Naive thymus-derived CD4-positive, alpha-beta T cell (primary cell): ENCODE results near the gene PDC. TPM values are rescaled to one million over a fixed set of nuclear protein-coding genes. Genes with fewer than 3 reads are reported as not detected.

Experiments
- ATAC-seq: fragments of 150-1000 bp; cut with Tn5 transposase; 2 replicates; pipeline ENCODE4 v1.10.0; 2021; ENCODE audit warnings: mild to moderate bottlenecking, moderate library complexity
- CTCF ChIA-PET: fragments of 350-600 bp; sonication (Branson Sonifier 250); formaldehyde crosslinking; loops from one replicate; lab custom pipeline; 2021; ENCODE audit warnings: antibody characterized with exemption; lab: Charles Lee
- POLR2A ChIA-PET: fragments of 350-600 bp; sonication (Branson Sonifier 250); formaldehyde crosslinking; loops from one replicate; lab custom pipeline; 2021; ENCODE audit warnings: antibody characterized with exemption, inconsistent platforms; lab: Charles Lee
- DNase-seq, 9 donors: peaks; one replicate each; pipeline versions ENCODE4 v3.0.0 to v3.0.0-alpha.2; 2020 to 2022; ENCODE audit warnings: mixed read lengths in 1 of 9
- H3K27ac ChIP-seq: one replicate; pipeline ENCODE4 v1.7.0; 2013; ENCODE audit warnings: mild to moderate bottlenecking, low read depth, low read length, moderate library complexity
- H3K27me3 ChIP-seq, 2 donors: one replicate each; pipeline ENCODE4 v1.7.0; 2013; ENCODE audit warnings: low read length in 2 of 2, mild to moderate bottlenecking in 2 of 2, moderate library complexity in 2 of 2; ENCODE audit not compliant: control insufficient read depth in 2 of 2, insufficient read depth in 2 of 2
- H3K36me3 ChIP-seq, 3 experiments: 1 replicate in 2 of 3; 2 replicates in 1 of 3; pipeline ENCODE4 v1.7.0; 2013; ENCODE audit warnings: low read length in 3 of 3, mild to moderate bottlenecking in 3 of 3, moderate library complexity in 1 of 3; ENCODE audit not compliant: insufficient read depth in 3 of 3, control insufficient read depth in 2 of 3
- H3K4me1 ChIP-seq, 2 donors: one replicate each; pipeline ENCODE4 v1.7.0; 2013; ENCODE audit warnings: low read length in 2 of 2, mild to moderate bottlenecking in 2 of 2, moderate library complexity in 1 of 2; ENCODE audit not compliant: control insufficient read depth in 2 of 2, insufficient read depth in 2 of 2
- H3K4me3 ChIP-seq: 2 replicates; pipeline ENCODE4 v1.7.0; 2013; ENCODE audit warnings: mild to moderate bottlenecking, low read length
- H3K9me3 ChIP-seq, 3 experiments: 1 replicate in 2 of 3; 2 replicates in 1 of 3; pipeline ENCODE4 v1.7.0; 2013; ENCODE audit warnings: low read length in 3 of 3; ENCODE audit not compliant: control insufficient read depth in 2 of 3
- H3K27ac Mint-ChIP-seq, 9 donors: one replicate each; pipeline ENCODE4 v1.8.0; 2020 to 2022; ENCODE audit warnings: mixed read lengths in 9 of 9, mild to moderate bottlenecking in 8 of 9, moderate library complexity in 5 of 9, inconsistent platforms in 2 of 9
- H3K27me3 Mint-ChIP-seq, 5 donors: one replicate each; pipeline ENCODE4 v1.8.0; 2021 to 2022; ENCODE audit warnings: mixed read lengths in 5 of 5, mild to moderate bottlenecking in 1 of 5
- H3K36me3 Mint-ChIP-seq, 5 donors: one replicate each; pipeline ENCODE4 v1.8.0; 2020 to 2022; ENCODE audit warnings: mixed read lengths in 5 of 5, mild to moderate bottlenecking in 3 of 5, inconsistent platforms in 1 of 5
- H3K4me1 Mint-ChIP-seq, 7 donors: one replicate each; pipeline ENCODE4 v1.8.0; 2020 to 2022; ENCODE audit warnings: mixed read lengths in 7 of 7, mild to moderate bottlenecking in 3 of 7, inconsistent platforms in 1 of 7
- H3K4me3 Mint-ChIP-seq, 10 donors: one replicate each; pipeline ENCODE4 v1.8.0; 2020 to 2022; ENCODE audit warnings: mild to moderate bottlenecking in 10 of 10, mixed read lengths in 10 of 10, moderate library complexity in 6 of 10, inconsistent platforms in 2 of 10
- H3K9me3 Mint-ChIP-seq, 11 donors: one replicate each; pipeline ENCODE4 v1.8.0; 2020 to 2022; ENCODE audit warnings: mixed read lengths in 11 of 11, mild to moderate bottlenecking in 4 of 11, inconsistent platforms in 1 of 11, moderate library complexity in 1 of 11
- intact Hi-C, 2 donors: fragments of 100-400 bp; cut with micrococcal nuclease; formaldehyde crosslinking; loops; one replicate each; pipeline ENCODE4 v1.15.1; 2023
- polyA plus RNA-seq, 2 donors: library from polyadenylated mRNA; unstranded; fragments of 300-500 nt; fragmentation: Illumina TruSeq; gene quantifications; one replicate each; pipeline ENCODE4 v1.2.3, GENCODE V29; 2021
- total RNA-seq, 6 experiments: library from RNA in 5 of 6; stranded (reverse) in 5 of 6; gene quantifications; 1 replicate in 5 of 6; 2 replicates in 1 of 6; pipeline ENCODE4 v1.2.3 and lab custom pipeline; 2021 to 2026

PDC gene
- total and polyA plus RNA-seq, 7 experiments from 2014 or later: not detected

DNA sequence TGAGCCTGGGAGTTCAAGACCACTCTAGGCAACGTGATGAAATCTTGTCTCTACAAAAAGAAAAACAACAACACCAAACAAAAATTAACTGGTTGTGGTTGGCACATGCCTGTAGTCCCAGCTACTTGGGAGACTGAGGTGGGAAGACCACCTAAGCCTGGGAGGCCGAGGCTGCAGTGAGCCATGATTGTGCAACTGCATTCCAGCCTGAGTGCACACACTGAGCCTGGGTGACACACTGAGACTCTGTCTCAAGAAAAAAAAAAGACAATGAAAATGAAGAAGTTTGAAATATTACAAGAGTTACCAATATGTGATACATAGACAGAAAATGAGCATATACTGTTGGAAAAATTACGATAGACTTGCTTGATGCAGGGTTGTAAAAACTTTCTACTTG is 31.9 kb downstream of the PDC start:
- intact Hi-C loops: no loop called here
- peaks cover 0 to 3% (median 0%) of the 10 kb centered on the region in 11 donors for H3K9me3 Mint-ChIP-seq
- CTCF ChIA-PET: no interaction called here

DNA sequence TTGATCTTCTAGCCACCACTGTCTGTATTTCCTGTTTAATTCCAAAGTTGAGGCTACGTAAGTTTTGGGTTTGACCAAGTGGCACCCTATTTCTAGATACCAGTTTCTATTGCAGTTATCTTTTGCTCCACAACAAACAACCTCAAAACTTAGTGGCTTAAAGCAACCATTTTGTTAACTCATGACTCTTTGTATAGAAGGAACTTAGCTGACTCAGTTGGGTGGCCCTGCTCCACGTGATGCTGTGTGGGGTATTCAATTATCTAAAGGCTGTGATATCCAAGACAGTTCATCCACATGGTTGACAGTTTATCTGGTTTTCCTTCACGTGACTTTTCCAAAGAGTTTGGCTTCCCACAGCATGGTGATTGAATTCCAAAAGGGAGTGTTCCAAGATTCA is 34.8 kb downstream of the PDC start:
- no peak overlapping the region for H3K27ac ChIP-seq
- ChIA-PET CTCF (no interaction called here), POLR2A (no interaction called here)
- Mint-ChIP-seq H3K36me3 (peaks cover 0 to 45% (median 28%) of the 10 kb centered on the region in 5 donors), H3K4me3 (no peak overlapping the region), H3K27me3 (no peaks in the 10 kb centered on the region), H3K27ac (no peak overlapping the region), H3K9me3 (peaks cover 0 to 3% (median 0%) of the 10 kb centered on the region in 11 donors), H3K4me1 (peaks cover 0 to 13% (median 0%) of the 10 kb centered on the region in 7 donors)
- H3K36me3 ChIP-seq: no peaks in the 10 kb centered on the region
- intact Hi-C loops: no loop called here
- no peaks in the 10 kb centered on the region for H3K9me3 ChIP-seq
- no peaks in the 10 kb centered on the region for H3K4me1 ChIP-seq
- no peak for ATAC-seq
- H3K27me3 ChIP-seq: no peaks in the 10 kb centered on the region
- H3K4me3 ChIP-seq: no peak overlapping the region
- DNase-seq: no peak

More for the DNA sequence above, 31.9 kb downstream of the PDC start:
- Mint-ChIP-seq H3K27me3 (no peaks in the 10 kb centered on the region), H3K4me1 (peaks cover 0 to 4% (median 0%) of the 10 kb centered on the region in 7 donors), H3K27ac (no peak overlapping the region), H3K36me3 (peaks cover 0 to 41% (median 28%) of the 10 kb centered on the region in 5 donors), H3K4me3 (no peak overlapping the region)
- no peaks in the 10 kb centered on the region for H3K9me3 ChIP-seq
- POLR2A ChIA-PET: no interaction called here
- no peaks in the 10 kb centered on the region for H3K36me3 ChIP-seq
- H3K27me3 ChIP-seq: no peaks in the 10 kb centered on the region
- no peak for ATAC-seq
- H3K27ac ChIP-seq: no peak overlapping the region
- H3K4me3 ChIP-seq: no peak overlapping the region
- DNase-seq: no peak
- H3K4me1 ChIP-seq: no peaks in the 10 kb centered on the region

DNA sequence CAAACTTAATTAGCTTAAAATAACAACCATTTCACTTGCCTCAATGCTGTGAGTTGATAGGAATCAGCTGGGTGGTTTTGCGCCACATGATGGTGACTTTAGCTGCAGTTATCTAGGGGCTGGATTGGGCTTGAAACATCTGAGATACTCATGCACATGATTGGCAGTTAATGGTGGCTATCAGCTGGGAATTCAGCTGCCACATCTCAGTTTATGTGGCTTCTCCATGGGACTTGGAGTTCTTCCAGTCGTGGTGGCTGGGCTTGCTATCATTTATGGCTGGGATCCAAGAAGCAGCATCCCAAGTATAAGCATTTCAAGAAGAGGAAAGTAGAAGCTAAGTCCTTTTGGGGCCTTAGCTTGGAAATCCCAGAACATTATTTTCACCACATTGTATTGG is 36.4 kb downstream of the PDC start:
- intact Hi-C loops: loop anchor here in 1 of 2 donors (5.0 kb wide), 1 partner anchor 193 kb away; no protein-coding TSS in a partner anchor
- Mint-ChIP-seq H3K27ac (no peak overlapping the region), H3K9me3 (peaks cover 0 to 3% (median 0%) of the 10 kb centered on the region in 11 donors), H3K4me3 (no peak overlapping the region), H3K27me3 (no peaks in the 10 kb centered on the region), H3K36me3 (peaks cover 0 to 46% (median 38%) of the 10 kb centered on the region in 5 donors), H3K4me1 (peaks cover 0 to 25% (median 3%) of the 10 kb centered on the region in 7 donors)
- no peak overlapping the region for H3K4me3 ChIP-seq
- H3K27me3 ChIP-seq: no peaks in the 10 kb centered on the region
- ATAC-seq: no peak
- H3K9me3 ChIP-seq: no peaks in the 10 kb centered on the region
- no peak for DNase-seq
- ChIA-PET CTCF (interaction anchor here (0.7 kb wide), 2 partner anchors 21 to 57 kb away, joined by 3 to 4 read pairs; no protein-coding TSS in a partner anchor), POLR2A (no interaction called here)
- peaks cover 0 to 4% (median 0%) of the 10 kb centered on the region in 3 experiments for H3K36me3 ChIP-seq
- no peaks in the 10 kb centered on the region for H3K4me1 ChIP-seq
- H3K27ac ChIP-seq: no peak overlapping the region

DNA sequence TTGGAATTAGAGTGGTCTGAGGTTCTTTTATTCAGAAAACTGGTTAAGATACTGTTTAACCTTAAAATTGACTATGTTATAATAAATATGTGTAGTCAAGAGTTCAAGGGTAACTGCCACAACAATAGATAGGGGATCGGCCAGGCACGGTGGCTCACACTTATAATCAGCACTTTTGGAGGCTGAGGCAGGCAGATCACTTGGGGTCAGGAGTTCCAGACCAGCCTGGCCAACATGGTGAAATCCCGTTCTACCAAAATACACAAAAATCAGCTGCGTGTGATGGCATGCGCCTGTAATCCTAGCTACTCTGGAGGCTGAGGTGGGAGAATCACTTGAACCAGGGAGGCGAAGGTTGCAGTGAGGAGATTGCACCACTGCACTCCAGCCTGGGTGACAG is 39.5 kb downstream of the PDC start:
- Mint-ChIP-seq H3K4me1 (peaks cover 0 to 30% (median 3%) of the 10 kb centered on the region in 7 donors), H3K27me3 (no peaks in the 10 kb centered on the region), H3K4me3 (peak overlapping the region in 1 of 10 donors; percentile 35), H3K27ac (peak overlapping the region in 2 of 9 donors; percentile 12 to 60), H3K9me3 (peaks cover 0 to 3% (median 0%) of the 10 kb centered on the region in 11 donors), H3K36me3 (peaks cover 0 to 38% (median 33%) of the 10 kb centered on the region in 5 donors)
- CTCF ChIA-PET: interaction anchor here (0.6 kb wide), 1 partner anchor 113 kb away, joined by 3 read pairs; no protein-coding TSS in a partner anchor
- POLR2A ChIA-PET: no interaction called here
- Histone ChIP-seq H3K36me3 (peaks cover 0 to 13% (median 4%) of the 10 kb centered on the region in 3 experiments), H3K27ac (no peak overlapping the region), H3K4me1 (no peaks in the 10 kb centered on the region), H3K4me3 (no peak overlapping the region), H3K9me3 (no peaks in the 10 kb centered on the region), H3K27me3 (no peaks in the 10 kb centered on the region)
- DNase-seq (no peak), ATAC-seq (no peak)
- intact Hi-C loops: loop anchor here in 1 of 2 donors (1.0 to 5.0 kb wide), 3 partner anchors 17 to 196 kb away; partner anchors contain the start of genes ODR4 and TPR

DNA sequence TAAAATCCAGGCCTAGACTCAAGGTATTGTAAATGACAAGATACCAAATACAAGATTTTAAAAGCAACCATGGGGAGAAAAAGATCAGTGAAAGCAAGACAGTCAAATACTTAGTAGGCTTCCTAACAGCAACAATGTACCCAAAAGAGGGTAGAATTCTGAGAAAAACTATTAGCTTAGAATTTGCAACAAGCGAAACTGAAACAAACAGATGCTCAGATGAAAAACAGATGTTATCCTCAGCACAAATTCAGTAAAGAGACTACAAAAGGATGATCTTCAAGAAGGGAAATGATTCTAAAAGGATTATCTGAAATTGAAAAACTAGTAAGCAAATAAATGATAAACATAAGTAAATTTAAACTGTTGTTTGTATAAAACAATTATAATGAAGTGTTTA is 40.0 kb downstream of the PDC start:
- Histone ChIP-seq H3K4me3 (no peak overlapping the region), H3K36me3 (peaks cover 0 to 13% (median 4%) of the 10 kb centered on the region in 3 experiments), H3K27me3 (no peaks in the 10 kb centered on the region), H3K4me1 (no peaks in the 10 kb centered on the region), H3K27ac (no peak overlapping the region), H3K9me3 (no peaks in the 10 kb centered on the region)
- Mint-ChIP-seq H3K27ac (peak overlapping the region in 4 of 9 donors; percentile 7 to 93 (median 30)), H3K9me3 (peaks cover 0 to 3% (median 0%) of the 10 kb centered on the region in 11 donors), H3K27me3 (no peaks in the 10 kb centered on the region), H3K4me3 (peak overlapping the region in 1 of 10 donors; percentile 75), H3K4me1 (peaks cover 0 to 28% (median 3%) of the 10 kb centered on the region in 7 donors), H3K36me3 (peaks cover 0 to 34% (median 27%) of the 10 kb centered on the region in 5 donors)
- ATAC-seq (no peak), DNase-seq (no peak)
- intact Hi-C loops: loop anchor here in 1 of 2 donors (1.0 to 5.0 kb wide), 3 partner anchors 17 to 196 kb away; partner anchors contain the start of genes ODR4 and TPR
- CTCF ChIA-PET: interaction anchor here (0.6 kb wide), 1 partner anchor 112 kb away, joined by 3 read pairs; no protein-coding TSS in a partner anchor
- POLR2A ChIA-PET: no interaction called here

DNA sequence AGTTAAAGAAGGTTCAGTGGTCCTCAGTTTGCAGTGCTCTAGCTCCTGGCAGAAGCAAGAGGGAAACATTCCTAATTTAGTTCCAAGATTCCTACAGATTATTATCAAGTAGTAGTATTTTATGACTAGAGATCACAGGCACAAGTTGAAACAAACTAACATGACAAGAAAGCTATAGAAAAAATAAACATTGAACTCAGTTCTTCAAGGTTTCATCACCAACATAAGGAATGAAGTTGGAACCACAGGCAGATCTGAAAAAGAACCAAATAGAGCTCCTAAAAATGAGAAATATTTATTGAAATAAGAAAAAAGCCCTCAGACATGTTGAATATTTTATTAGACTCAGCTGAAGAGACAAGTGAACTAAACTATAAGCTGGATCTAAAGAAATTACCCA is 40.6 kb downstream of the PDC start:
- H3K4me3 ChIP-seq: no peak overlapping the region
- ChIA-PET CTCF (no interaction called here), POLR2A (interaction anchor here (0.7 kb wide), 1 partner anchor 7 kb away, joined by 5 read pairs; no protein-coding TSS in a partner anchor)
- no peak for DNase-seq
- H3K9me3 Mint-ChIP-seq: peaks cover 0 to 3% (median 0%) of the 10 kb centered on the region in 11 donors
- peak overlapping the region in 1 of 10 donors; percentile 75 for H3K4me3 Mint-ChIP-seq
- H3K4me1 ChIP-seq: no peaks in the 10 kb centered on the region
- H3K27me3 ChIP-seq: no peaks in the 10 kb centered on the region
- intact Hi-C loops: loop anchor here in 1 of 2 donors (5.0 kb wide), 1 partner anchor 197 kb away; no protein-coding TSS in a partner anchor
- no peak for ATAC-seq
- H3K36me3 Mint-ChIP-seq: peaks cover 0 to 38% (median 24%) of the 10 kb centered on the region in 5 donors
- H3K9me3 ChIP-seq: no peaks in the 10 kb centered on the region
- peaks cover 0 to 27% (median 3%) of the 10 kb centered on the region in 7 donors for H3K4me1 Mint-ChIP-seq
- H3K27ac ChIP-seq: no peak overlapping the region
- peaks cover 0 to 13% (median 4%) of the 10 kb centered on the region in 3 experiments for H3K36me3 ChIP-seq
- H3K27ac Mint-ChIP-seq: peak overlapping the region in 6 of 9 donors; percentile 4 to 93 (median 30)
- H3K27me3 Mint-ChIP-seq: no peaks in the 10 kb centered on the region
